Occipital lobe (tissue), 2 donors: ENCODE measurements around the gene FERMT2. TPM values are rescaled to one million over a fixed set of nuclear protein-coding genes. Genes with fewer than 3 reads are reported as not detected.

Source experiments
- DNase-seq: peaks from one replicate; lab custom pipeline; 2025; lab: John Stamatoyannopoulos, UW
- total RNA-seq: library from RNA; depleted of rRNA; stranded (reverse); fragments of >200 nt; gene quantifications from one replicate; pipeline ENCODE4 v1.2.3, GENCODE V29; 2014

The FERMT2 gene
- total RNA-seq, 1 donor from 2014 or later: 124 TPM

DNA sequence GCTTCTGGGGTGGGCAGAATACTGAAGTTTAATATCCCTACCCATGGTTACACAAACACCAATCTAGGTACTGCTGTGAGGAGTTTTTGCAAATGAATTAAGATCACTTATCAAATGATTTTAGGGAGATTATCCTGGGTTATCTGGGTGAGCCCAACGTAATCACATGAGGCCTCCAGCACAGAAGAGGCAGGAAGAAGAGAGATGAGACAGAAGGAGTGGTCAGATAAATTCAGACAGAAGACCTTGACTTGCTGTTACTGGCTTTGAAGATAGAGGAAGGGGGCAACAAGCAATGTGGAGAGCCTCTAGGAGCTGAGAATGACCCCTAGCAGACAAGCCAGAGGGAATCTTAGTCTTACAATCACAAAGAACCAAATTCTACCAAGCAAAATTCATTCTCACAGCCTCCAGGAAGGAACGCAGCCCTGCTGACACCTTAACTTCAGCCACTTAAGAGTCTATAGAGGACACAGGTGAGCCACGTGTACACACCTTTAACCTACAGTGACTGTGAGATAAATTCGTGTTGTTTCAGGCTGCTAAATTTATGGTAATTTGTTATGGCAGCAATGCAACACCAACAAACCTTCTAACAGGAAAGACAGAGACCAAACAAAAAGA is 49.4 kb downstream of the FERMT2 start:
- no peak for DNase-seq

DNA sequence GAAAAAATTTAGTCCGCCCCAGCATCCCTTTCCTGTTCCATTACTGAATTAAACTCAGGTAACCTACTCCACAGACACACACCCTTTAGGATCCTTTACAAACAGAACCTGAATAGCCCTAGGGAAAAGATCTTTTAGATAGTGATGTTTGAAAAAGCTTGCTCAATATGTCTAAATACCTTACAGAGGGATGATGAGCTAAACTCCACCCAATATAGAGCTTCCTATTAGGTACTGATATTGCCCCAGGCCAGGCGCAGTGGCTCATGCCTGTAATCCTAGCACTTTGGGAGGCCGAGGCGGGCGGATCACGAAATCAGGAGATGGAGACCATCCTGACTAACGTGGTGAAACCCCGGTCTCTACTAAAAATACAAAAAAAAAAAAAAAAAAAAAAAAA is 50.1 kb downstream of the FERMT2 start:
- no peak for DNase-seq

DNA sequence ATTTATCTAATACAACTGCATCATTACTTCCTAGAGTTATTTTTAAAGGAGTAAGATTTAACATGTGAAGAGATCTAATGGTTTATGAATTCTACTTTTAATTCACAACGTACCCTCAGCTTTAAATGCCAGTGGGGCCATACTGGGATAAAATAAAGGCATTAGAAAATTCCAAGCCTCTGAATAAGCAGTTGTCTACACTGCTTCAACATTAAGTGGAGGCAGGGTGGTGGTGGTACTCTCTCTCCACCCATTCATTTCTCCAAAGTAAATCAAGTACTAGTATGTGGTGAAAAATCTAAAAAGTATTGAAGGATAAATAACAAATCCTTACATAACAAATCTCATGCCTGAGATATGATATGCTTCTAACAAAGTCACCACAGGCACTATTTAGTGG is 52.4 kb downstream of the FERMT2 start:
- DNase-seq: no peak

DNA sequence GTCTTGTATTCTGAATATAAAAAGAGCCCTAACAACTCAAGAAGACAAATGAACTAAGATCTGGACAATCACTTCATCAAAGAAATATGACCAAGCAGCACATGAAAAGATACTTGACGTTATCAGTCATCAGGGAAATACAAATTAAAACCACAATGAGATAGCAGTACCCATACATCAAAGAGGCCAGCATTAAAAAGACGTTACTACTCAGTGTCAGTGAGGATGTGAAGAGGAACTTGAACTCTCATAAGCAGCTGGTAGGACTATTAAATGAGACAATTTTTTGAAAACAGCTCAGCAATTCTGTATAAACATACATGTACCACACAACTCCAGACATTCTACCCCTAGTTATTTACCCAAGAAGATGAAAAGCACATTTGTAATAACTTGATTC is 55.9 kb downstream of the FERMT2 start:
- no peak for DNase-seq

DNA sequence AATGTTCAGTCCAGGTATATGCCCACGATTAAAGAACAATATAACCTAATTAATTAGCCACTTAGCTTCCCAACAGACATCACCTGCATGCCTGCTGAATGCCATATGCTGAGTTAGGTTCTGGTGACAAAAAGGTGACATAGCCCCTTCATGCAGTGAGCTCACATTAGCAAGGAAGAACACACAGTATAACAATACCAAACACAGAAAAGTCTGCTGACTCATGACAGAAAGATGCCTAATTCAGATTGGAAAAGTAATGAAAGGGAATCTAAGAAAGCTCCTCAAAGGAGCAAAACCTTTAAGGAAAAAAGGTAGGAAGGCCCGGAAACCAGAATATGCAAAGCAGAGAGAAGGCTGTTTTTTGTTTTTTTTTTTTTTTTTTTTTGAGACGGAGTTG is 59.0 kb downstream of the FERMT2 start:
- DNase-seq: no peak

- DNase-seq: no peak
Measured at GRCh38 chr14:52888839-52889838, 61.7 kb downstream of the FERMT2 start.

DNA sequence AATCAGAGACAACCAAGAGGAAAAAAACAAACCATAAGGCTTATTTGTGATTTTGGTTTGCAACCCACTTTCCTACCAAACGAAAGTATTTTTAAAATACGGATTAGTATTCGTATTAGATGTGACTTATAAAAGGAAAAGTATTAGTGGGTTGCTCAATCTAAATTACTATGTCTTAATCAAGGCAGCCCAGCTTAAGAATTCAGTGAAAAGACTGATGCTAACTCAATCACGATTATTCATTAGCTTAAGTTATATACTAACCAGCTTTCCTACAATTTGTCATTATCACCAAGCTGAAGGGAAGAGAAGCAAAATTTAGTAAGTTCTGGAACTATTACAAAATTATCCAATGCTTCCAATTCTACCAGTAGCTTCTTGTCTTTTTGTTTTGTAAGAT is 62.7 kb downstream of the FERMT2 start:
- no peak for DNase-seq

- no peak for DNase-seq
Measured at GRCh38 chr14:52885230-52885629, 65.6 kb downstream of the FERMT2 start.

DNA sequence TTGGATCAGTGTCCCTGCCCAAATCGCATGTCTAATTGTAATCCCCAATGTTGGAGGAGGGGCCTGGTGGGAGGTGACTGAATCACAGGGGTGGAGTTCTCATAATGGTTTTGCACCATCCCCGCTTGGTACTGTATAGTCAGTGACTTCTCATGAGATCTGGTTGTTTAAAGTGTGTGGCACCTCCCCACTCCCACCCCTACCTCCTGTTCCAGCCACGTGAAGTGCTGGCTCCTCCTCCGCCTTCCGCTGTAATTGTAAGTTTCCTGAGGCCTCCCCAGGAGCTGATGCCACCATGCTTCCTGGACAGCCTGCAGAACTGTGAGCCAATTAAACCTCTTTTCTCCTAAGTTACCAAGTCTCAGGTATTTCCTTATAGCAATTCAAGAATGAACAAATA is 67.2 kb downstream of the FERMT2 start:
- no peak for DNase-seq

GRCh38 chr14:52882824-52883223 is 68.0 kb downstream of the FERMT2 start:
- no peak for DNase-seq

DNA sequence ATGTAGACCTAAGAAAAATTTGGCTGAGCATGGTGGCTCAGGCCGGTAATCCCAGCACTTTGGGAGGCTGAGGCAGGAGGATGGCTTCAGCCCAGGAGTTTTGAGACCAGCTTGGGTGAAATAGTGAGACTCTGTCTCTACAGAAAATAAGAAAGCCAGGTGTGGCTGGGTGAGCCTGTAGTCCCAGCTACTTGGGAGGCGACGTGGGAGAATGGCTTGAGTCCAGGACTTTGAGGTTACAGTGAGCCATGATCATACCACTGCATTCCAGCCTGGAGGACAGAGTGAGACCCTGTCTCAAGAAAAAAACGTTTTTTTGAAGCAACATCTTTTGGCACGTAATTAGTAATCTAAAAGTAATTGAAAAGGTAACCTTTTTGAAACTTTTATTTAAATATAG is 70.9 kb downstream of the FERMT2 start:
- DNase-seq: no peak

- DNase-seq: no peak
Measured at GRCh38 chr14:52878946-52879345, 71.9 kb downstream of the FERMT2 start.

DNA sequence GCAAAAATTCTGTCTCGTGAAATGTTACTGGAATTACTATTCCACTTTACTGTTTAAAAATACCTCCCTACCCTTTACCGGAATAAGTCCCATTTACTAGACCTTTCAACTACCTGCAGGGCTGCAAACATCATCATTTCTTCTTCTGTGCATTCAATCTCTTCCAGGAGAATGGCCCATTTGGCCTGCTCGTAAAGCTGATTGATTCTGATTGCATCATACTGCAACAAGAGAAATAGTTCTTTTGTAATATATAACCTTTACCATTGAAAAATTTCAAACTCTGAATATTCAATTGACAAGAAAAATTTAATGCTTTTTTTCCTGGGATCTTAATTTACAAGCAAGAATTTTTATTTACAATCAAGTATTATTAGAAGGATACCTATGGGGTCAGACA is 72.4 kb downstream of the FERMT2 start:
- DNase-seq: no peak

- DNase-seq: no peak
Measured at GRCh38 chr14:52877628-52878027, 73.2 kb downstream of the FERMT2 start.

- DNase-seq: no peak
Measured at GRCh38 chr14:52876806-52877205, 74.0 kb downstream of the FERMT2 start.

GRCh38 chr14:52876311-52876710 is 74.5 kb downstream of the FERMT2 start:
- no peak for DNase-seq

- no peak for DNase-seq
Measured at GRCh38 chr14:52875707-52876106, 75.1 kb downstream of the FERMT2 start.

DNA sequence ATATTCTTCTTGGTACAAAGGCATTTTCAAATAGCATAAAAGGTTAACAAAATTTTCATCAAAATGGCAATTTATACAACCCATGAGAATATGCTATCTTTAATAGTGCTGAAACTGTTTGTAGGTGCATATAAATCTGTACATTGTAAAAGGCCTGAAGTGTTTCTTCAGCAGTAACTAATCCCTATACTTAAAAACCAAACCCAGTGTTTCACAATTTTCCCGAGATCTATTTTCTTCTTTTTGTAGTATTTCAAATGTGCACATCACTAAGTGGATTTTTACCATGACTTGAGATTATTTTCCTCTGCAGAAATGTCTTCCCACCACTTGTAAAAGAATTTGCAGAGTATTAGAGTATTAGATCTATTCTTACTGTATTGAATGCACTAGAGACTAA is 76.5 kb downstream of the FERMT2 start:
- DNase-seq: no peak

DNA sequence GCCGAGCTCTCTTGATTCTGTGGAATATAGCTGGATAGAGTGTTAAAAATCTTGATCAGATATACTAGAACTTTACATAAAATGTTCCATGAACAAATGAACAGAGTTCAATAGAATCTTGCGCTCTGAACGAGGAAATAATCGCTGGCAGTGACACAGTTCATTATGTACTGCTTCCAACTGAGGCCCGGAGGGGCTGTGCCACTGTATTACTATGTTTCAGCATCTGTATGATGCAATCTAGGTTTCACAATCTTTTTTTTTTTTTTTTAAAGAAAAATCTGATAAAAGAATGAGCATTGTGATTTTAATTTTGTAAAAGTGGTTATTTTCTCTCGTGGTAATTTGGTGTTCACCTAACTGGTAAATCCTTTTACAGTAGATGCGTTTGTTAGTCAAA is 77.2 kb downstream of the FERMT2 start:
- DNase-seq: no peak

GRCh38 chr14:52873065-52873464 is 77.8 kb downstream of the FERMT2 start:
- no peak for DNase-seq

DNA sequence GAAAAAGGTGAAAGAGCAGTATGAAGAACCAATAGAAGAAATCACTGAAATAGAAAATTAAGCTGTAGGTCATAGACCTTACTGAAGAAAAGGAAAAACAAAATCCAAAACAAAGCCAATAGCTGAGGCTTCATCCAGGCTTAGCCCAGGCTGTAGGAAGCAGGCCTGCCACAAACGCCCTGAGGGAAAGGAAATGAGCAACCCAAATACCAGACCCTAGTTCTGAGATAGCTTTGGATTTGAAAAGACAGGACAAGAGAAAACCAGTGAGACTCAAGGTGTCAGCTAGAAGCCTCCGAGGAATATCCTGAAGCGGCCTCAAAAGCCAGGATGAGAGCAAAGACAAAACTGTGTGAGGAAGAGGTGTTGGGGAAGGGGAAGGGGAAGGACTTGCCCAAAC is 79.2 kb downstream of the FERMT2 start:
- no peak for DNase-seq

- no peak for DNase-seq
Measured at GRCh38 chr14:52868911-52869618, 81.8 kb downstream of the FERMT2 start.
